Diencephalon (tissue), 1 donor: Measurements from ENCODE around the gene ZNF365. TPM values are rescaled to one million over a fixed set of nuclear protein-coding genes. Genes with fewer than 3 reads are reported as not detected.

Experiments
- small RNA-seq: library from RNA; depleted of rRNA; stranded (forward); fragments of <200 nt; gene quantifications from one replicate; pipeline ENCODE3, GENCODE V24; 2014
- total RNA-seq: library from RNA; depleted of rRNA; stranded (reverse); fragments of >200 nt; gene quantifications from one replicate; pipeline ENCODE4 v1.2.3, GENCODE V29; 2014

Gene ZNF365, protein sequence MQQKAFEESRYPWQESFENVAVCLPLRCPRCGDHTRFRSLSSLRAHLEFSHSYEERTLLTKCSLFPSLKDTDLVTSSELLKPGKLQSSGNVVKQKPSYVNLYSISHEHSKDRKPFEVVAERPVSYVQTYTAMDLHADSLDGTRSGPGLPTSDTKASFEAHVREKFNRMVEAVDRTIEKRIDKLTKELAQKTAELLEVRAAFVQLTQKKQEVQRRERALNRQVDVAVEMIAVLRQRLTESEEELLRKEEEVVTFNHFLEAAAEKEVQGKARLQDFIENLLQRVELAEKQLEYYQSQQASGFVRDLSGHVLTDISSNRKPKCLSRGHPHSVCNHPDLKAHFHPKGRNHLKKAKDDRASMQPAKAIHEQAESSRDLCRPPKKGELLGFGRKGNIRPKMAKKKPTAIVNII
- 19.8 TPM for total RNA-seq

DNA sequence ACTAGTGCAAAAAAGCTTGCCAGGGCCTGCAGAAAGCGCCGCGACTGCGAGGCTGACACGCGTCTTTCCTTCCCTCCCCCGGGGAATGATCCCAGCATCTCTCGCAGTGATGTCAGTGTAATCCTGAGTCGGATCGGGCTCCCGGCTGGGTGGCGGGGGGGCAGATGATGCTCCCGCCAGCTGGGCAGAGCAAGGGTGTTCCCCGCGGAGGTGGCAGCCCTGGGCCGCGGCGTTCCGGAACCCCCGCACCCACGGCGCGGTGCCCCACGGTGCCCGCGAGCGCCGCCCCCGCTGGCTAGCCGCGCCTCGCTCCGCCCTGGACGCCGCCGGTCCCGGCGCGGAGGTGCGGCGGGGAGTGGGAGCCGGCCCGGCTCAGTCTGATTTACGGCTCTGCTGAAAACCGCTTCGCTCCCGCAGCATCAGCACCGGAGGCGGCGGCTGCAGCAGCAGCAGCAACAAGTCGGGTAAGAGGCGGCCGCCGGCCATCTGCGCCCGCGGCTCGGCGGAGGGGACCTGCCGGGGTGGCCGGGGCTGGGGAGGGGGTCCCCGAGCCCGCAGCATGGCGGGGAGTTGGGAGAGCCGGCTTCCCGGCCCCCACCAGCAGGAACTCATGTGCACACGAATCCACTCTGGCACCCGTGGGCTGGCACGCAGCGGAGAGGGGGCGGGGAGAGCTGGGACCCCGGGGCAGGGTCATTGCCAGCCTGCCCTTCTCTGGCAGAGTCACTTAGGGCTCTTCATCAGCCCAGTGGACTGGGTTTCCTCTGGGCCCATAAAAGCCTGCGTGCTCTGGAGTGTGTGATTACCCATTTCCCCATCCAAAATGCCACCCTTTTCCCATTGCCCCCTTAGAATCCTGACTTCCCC is at the start of gene ZNF365:
Gene ZNF365, plus strand, starts transcription at position 375 of the 867 bp plus-strand sequence. CDS start 1,825 bp downstream, outside the sequence.

Small RNAs within 50 kb of the gene (small RNA-seq; reads per million reads assigned to genes)
- 0.08 reads per million for gene RN7SL591P

Other genes with a start within 250 kb of the ZNF365 start
- 10.6 TPM for gene RTKN2, start 105.5 kb upstream of the ZNF365 start, total RNA-seq